Natural killer cell (primary cell): ENCODE data around the gene HSPB2. TPM values are rescaled to one million over a fixed set of nuclear protein-coding genes. Genes with fewer than 3 reads are reported as not detected.

Experiments used
- ATAC-seq, 3 donors: fragments of 150-1000 bp in 2 of 3; fragments of 200-7000 bp in 1 of 3; cut with Tn5 transposase; 1 replicate in 1 of 3; 2 replicates in 2 of 3; pipeline ENCODE4 v1.10.0; 2021; ENCODE audit warnings: mild to moderate bottlenecking in 2 of 3, moderate library complexity in 2 of 3
- DNase-seq, 2 donors: peaks; one replicate each; pipeline versions ENCODE4 v3.0.0 to v3.0.0-alpha.2; 2013 to 2021; ENCODE audit warnings: mixed read lengths in 1 of 2
- H3K27ac ChIP-seq: one replicate; pipeline ENCODE4 v1.5.1; 2013; ENCODE audit warnings: mild to moderate bottlenecking, low read length
- H3K27me3 ChIP-seq: one replicate; pipeline ENCODE4 v1.6.1; 2013; ENCODE audit warnings: low read length; ENCODE audit not compliant: control insufficient read depth, insufficient read depth
- H3K36me3 ChIP-seq: one replicate; pipeline ENCODE4 v1.6.1; 2013; ENCODE audit warnings: low read length; ENCODE audit not compliant: control insufficient read depth, insufficient read depth
- H3K4me1 ChIP-seq: one replicate; pipeline ENCODE4 v1.6.1; 2013; ENCODE audit warnings: low read length; ENCODE audit not compliant: control insufficient read depth, insufficient read depth
- H3K4me3 ChIP-seq: one replicate; pipeline ENCODE4 v1.5.1; 2013; ENCODE audit warnings: low read length
- H3K9me3 ChIP-seq: one replicate; pipeline ENCODE4 v1.6.1; 2013; ENCODE audit warnings: low read length; ENCODE audit not compliant: control insufficient read depth, insufficient read depth
- H3K27ac Mint-ChIP-seq, 2 donors: one replicate each; pipeline ENCODE4 v1.8.0; 2022; ENCODE audit warnings: mild to moderate bottlenecking in 2 of 2, mixed read lengths in 2 of 2, moderate library complexity in 1 of 2
- H3K27me3 Mint-ChIP-seq, 2 donors: one replicate each; pipeline ENCODE4 v1.8.0; 2022; ENCODE audit warnings: low read depth in 2 of 2, mixed read lengths in 2 of 2
- H3K36me3 Mint-ChIP-seq: one replicate; pipeline ENCODE4 v1.8.0; 2022; ENCODE audit warnings: mixed read lengths
- H3K4me1 Mint-ChIP-seq, 2 donors: one replicate each; pipeline ENCODE4 v1.8.0; 2022; ENCODE audit warnings: mixed read lengths in 2 of 2
- H3K4me3 Mint-ChIP-seq: one replicate; pipeline ENCODE4 v1.8.0; 2022; ENCODE audit warnings: mild to moderate bottlenecking, moderate library complexity, mixed read lengths
- H3K9me3 Mint-ChIP-seq, 2 donors: one replicate each; pipeline ENCODE4 v1.8.0; 2022; ENCODE audit warnings: mixed read lengths in 2 of 2
- WGBS: methylation state at CpG from one replicate; pipeline ENCODE4 v1.1.7; 2013; ENCODE audit warnings: missing lambda C conversion rate; ENCODE audit not compliant: insufficient coverage; 5-methylcytosine and 5-hydroxymethylcytosine counted together
- intact Hi-C: fragments of 100-400 bp; cut with micrococcal nuclease; formaldehyde crosslinking; loops from one replicate; pipeline ENCODE4 v1.14.2; 2022
- total RNA-seq, 4 donors: library from RNA; stranded (reverse); fragments of 120-200 nt in 1 of 4; gene quantifications; one replicate each; pipeline versions ENCODE4 v1.2.3 to v1.2.4, GENCODE V29; 2013 to 2022
- TF ChIP-seq, protein P1 (sequence below): fragments of 200-600 bp; IDR thresholded peaks from one replicate; pipeline ENCODE4 v1.8.0; 2022; ENCODE audit warnings: antibody characterized with exemption

HSPB2 gene
- total RNA-seq, 3 donors from 2014 or later (not counting 1 experiment from before 2014, with no cell fraction given), result not detected

DNA sequence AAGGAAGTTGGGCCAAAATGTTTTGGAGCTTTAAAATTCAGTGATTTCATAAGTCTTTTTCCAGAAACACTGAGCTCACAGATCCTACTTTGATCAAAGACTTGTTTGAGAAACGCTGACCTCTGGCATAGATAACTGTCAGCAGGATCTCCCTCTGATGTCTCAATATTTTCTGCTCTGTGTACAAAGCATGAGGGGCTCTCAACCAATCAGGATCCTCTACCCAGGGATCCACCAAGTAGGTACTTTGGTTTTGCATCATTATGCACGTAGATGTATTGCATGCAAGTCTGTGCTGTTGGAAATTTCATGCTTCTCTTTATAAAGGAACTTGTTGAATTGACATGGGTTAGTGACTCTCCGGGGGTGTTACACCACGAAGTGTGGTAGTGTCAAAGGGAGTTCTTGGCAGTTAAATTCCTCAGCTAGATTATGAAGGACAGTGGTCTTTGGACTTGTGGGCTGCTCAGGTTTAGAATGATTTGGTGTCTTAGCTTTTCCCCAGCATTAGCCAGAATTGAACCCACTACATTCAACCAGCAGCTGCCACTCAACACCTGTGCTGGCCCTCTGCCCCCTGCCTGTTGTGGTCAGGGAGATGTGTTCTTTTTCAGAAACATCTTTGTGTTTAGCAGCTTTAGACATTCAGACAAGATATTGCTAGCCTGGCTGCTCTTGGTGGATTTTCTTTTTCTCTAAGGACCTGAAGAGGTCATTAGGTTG lies 22.9 kb downstream of the HSPB2 start:
- no peak overlapping the region for H3K4me3 ChIP-seq
- H3K27me3 Mint-ChIP-seq, result peaks cover 2 to 3% of the 10 kb centered on the region in 2 donors
- H3K9me3 Mint-ChIP-seq, result no peaks in the 10 kb centered on the region
- no peaks in the 10 kb centered on the region for H3K27me3 ChIP-seq
- no peak for DNase-seq
- intact Hi-C loops, result no loop called here
- no peaks in the 10 kb centered on the region for H3K9me3 ChIP-seq
- TF ChIP-seq, protein P1, sequence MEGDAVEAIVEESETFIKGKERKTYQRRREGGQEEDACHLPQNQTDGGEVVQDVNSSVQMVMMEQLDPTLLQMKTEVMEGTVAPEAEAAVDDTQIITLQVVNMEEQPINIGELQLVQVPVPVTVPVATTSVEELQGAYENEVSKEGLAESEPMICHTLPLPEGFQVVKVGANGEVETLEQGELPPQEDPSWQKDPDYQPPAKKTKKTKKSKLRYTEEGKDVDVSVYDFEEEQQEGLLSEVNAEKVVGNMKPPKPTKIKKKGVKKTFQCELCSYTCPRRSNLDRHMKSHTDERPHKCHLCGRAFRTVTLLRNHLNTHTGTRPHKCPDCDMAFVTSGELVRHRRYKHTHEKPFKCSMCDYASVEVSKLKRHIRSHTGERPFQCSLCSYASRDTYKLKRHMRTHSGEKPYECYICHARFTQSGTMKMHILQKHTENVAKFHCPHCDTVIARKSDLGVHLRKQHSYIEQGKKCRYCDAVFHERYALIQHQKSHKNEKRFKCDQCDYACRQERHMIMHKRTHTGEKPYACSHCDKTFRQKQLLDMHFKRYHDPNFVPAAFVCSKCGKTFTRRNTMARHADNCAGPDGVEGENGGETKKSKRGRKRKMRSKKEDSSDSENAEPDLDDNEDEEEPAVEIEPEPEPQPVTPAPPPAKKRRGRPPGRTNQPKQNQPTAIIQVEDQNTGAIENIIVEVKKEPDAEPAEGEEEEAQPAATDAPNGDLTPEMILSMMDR, result no peak
- ATAC-seq, result no peak
- no peaks in the 10 kb centered on the region for H3K36me3 Mint-ChIP-seq
- H3K27ac ChIP-seq, result no peak overlapping the region
- H3K27ac Mint-ChIP-seq, result peak overlapping the region in 1 of 2 donors; percentile 14
- H3K36me3 ChIP-seq, result no peaks in the 10 kb centered on the region
- peak overlapping the region; percentile 67 for H3K4me3 Mint-ChIP-seq
- WGBS, result 51% methylated on average over 4 of the region's 4 CpGs
- peaks cover 25% of the 10 kb centered on the region for H3K4me1 ChIP-seq
- H3K4me1 Mint-ChIP-seq, result peaks cover 31 to 38% of the 10 kb centered on the region in 2 donors

DNA sequence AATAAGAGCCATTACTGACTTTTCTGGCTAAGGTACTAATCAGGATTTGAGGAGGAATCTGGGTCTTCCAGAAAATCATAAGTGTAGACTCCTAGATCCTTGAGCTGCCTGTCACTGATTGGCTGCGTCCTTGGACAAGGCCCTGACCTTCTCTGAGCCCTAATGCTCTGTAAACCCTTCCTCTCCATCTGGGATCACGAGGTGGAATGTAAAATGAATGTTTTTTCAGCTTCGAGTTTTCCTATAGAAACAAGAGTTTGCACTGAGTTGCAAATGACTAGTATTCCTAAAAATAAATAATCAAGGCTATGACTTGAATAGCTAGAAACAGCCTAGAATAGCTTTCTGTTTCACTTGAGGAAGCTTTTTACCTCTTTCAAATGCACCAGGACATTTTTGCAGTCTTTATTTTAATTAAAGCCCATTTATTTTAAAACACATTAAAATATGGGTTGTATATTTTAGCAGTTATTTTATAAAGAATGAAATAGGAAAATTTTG lies 23.6 kb downstream of the HSPB2 start:
- Histone ChIP-seq H3K27me3 (no peaks in the 10 kb centered on the region), H3K9me3 (no peaks in the 10 kb centered on the region), H3K36me3 (no peaks in the 10 kb centered on the region), H3K27ac (no peak overlapping the region), H3K4me3 (no peak overlapping the region), H3K4me1 (peaks cover 25% of the 10 kb centered on the region)
- TF ChIP-seq, protein P1, result no peak
- intact Hi-C loops, result no loop called here
- DNase-seq (no peak), ATAC-seq (no peak)
- peaks cover 31 to 38% of the 10 kb centered on the region in 2 donors for H3K4me1 Mint-ChIP-seq
- WGBS, result 90% methylated on average over 3 of the region's 3 CpGs
- no peaks in the 10 kb centered on the region for H3K9me3 Mint-ChIP-seq
- H3K36me3 Mint-ChIP-seq, result no peaks in the 10 kb centered on the region
- peaks cover 3 to 7% of the 10 kb centered on the region in 2 donors for H3K27me3 Mint-ChIP-seq
- peak overlapping the region in 1 of 2 donors; percentile 35 for H3K27ac Mint-ChIP-seq
- peak overlapping the region; percentile 72 for H3K4me3 Mint-ChIP-seq

DNA sequence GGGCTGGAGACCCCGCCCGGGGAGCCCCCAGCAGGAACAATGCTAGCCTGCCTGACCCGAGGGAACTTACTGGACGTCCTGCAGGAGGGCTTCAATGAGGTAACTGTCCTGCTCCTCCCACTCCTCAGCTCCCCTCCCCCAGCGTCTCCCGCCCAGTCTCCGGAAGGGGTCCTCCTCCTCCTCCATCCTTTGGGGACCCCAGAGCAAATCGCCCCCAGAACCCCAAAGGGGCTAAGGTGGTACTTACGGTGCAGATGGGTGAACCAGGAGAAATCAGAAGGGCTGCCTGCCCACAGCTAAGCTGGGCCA lies 24.9 kb downstream of the HSPB2 start:
- no peak overlapping the region for H3K27ac Mint-ChIP-seq
- no peak overlapping the region for H3K27ac ChIP-seq
- no peaks in the 10 kb centered on the region for H3K36me3 ChIP-seq
- H3K9me3 Mint-ChIP-seq, result no peaks in the 10 kb centered on the region
- H3K27me3 Mint-ChIP-seq, result peaks cover 3 to 7% of the 10 kb centered on the region in 2 donors
- intact Hi-C loops, result no loop called here
- peak overlapping the region; percentile 84 for H3K4me3 Mint-ChIP-seq
- peaks cover 22% of the 10 kb centered on the region for H3K4me1 ChIP-seq
- no peaks in the 10 kb centered on the region for H3K9me3 ChIP-seq
- no peaks in the 10 kb centered on the region for H3K36me3 Mint-ChIP-seq
- WGBS, result 34% methylated on average over 9 of the region's 9 CpGs
- ATAC-seq (peak in 1 of 3 donors; percentile 5), DNase-seq (no peak)
- peaks cover 31 to 38% of the 10 kb centered on the region in 2 donors for H3K4me1 Mint-ChIP-seq
- TF ChIP-seq, protein P1, result no peak
- H3K4me3 ChIP-seq, result peak overlapping the region; percentile 44
- H3K27me3 ChIP-seq, result no peaks in the 10 kb centered on the region
